NCI-H2081 (cell line): ENCODE data around the gene SYCP2L.
"Not testable (repeated sequence)": the region's sequence is repeated elsewhere in the genome, so short reads cannot be mapped to it uniquely, and the experiment has no call there.

Experiments
- DNase-seq, 2 experiments: peaks; one replicate each; lab custom pipeline; 2025; lab: John Stamatoyannopoulos, UW

The SYCP2L gene

DNA sequence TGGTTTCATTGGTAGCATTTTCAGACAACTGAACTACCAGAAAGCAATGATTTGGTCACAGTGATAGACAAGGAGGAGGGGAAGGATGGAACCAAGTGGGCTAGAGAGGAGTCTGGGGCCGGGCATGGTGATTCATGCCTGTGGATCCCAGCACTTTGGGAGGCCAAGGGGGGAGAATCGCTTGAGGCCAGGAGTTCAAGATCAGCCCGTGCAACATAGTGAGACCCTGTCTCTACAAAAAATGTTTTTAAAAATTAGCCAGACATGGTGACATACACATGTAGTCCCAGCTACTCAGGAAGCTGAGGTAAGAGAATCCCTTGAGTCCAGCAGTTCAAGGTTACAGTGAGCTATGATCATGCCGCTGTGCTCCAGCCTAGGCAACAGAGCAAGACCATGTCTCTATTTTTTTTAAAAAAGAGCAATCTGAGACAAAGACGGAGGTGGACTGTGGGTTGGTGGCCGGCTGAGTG, 70.6 kb downstream of the SYCP2L start:
- DNase-seq = no peak

DNA sequence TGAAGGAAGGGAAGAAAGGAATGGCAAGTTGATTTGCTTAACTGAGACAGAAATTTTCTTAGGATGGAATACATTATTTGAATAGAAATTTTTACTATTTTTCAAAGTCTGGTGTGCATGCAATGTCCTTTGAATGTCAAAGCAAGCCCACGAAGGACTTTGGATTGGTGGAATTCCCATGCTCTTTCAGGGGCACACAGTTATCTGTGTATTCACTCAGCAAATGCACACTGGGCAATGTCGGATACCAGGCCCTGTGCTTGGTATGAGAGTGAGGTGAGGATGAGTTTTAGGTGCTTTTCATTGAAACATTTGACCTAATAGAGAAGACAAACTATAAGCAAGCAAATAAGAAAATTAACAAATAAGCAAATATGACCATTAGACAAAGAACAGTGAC, 73.3 kb downstream of the SYCP2L start:
- DNase-seq = no peak

DNA sequence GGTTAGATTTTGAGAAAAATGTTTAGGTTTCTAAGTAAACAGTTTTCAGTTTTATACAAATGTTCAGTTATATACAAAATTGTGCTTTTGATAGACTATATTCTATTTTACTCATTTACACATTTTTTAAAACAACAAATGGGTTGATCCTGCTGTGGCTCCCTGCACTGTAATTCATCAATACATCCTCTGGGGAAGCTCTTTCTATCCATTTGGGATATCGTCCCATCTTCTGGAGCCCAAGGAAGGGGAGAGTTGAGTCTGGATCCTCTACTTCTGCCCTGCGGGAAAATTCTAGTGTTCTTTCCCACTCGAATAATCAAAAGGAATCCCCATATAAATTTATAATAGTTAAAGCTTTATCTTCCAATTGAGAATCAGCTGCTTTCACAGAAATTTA, 75.0 kb downstream of the SYCP2L start:
- no peak for DNase-seq

DNA sequence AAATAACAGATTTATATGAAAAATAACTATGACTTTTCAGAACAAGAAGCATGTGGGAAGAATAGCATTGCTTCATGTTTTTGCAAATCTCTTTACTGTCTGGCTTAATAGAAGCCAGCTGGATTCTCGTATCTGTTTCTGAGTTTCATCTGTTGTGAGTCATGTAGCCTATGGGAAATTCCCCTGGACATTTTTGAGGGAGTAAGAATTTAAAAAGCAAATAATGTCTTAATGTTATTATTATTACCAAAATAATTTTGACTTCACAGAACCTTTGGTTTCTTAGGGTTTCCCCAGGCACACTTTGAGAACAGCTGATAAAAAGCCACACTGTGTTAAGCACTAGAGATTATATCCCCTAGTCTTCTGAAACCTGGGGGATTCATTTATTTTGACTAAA, 75.8 kb downstream of the SYCP2L start:
- DNase-seq = no peak

- DNase-seq = no peak
These were observed 76.3 kb downstream of the SYCP2L start for GRCh38 chr6:10963113-10963512.

DNA sequence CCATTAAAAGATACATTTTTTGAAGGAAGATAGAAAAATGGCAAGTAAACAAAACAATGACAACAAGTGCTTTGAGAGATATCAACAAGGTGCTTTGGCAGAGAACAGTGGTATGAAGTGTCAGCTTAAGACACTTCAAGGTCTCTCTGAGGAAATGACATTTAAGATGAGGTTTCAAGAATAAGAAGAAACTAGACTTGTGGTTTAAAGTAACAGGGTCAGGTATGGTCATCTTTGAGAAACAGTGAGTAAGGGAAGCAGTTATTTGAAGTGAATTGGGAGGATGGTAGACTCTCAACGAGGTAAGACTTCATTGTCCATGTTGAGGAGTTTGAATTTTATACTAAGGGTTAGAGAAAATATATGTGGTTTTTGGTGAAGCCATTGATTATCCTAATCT, 77.8 kb downstream of the SYCP2L start:
- DNase-seq = no peak

DNA sequence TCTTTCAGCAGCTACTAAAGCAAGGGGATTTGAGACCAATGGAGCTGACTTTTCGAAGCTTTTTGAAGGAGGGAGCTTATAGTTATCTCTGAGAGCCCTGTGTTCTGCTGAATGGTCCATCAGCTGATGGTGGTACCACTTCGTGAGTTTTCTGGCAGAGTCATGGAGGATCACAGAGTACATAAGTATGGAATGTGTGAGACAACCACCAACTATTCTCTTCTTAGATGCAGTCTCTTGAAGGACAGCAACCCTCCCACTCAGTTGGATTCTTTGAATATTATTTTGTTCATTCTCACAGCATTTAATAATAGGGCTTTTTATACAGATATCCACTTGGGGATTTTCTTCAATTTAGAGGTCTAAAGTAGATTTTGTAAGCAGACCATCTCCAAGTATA, 81.9 kb downstream of the SYCP2L start:
- DNase-seq = no peak

DNA sequence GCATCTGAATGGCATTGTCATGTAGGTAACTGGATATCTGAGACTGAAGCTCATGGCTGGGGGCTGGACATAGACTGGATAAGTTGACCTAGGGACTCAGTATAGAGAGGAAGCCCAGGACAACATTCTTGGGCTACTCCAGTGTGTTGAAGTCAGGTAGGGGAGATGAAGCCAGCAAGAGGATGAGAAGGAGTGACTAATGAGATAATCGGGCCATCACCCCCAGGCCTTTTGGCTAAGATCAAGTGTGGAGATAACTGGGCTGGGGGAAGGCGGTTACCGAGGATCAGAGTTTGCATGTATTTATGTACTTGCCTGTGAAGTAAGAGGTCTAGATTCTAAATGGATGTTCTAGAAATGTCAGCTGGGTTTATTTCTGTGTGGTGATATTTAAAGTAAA, 83.9 kb downstream of the SYCP2L start:
- DNase-seq = no peak

- DNase-seq = no peak
These were observed 85.3 kb downstream of the SYCP2L start for GRCh38 chr6:10972196-10972595.

DNA sequence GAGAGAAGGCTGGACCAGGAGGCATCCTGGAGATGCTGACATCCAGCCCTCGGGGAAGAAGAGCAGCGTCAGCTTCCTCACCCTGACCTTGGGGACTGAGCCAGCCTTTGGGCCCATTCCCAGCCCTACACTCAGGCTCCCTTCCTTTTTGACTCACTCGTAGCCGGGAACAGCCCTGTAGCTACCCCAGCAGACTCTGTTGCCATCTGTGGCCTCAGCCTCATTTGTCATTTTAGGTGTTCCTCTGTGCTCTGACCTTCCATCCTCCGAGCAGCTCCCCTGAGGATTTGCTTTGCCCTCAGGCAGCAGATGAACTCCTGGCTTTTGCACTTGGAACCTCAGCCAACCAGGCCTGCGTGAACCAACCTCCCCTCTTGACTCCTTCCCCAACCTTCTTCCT, 89.7 kb downstream of the SYCP2L start:
- no peak for DNase-seq

DNA sequence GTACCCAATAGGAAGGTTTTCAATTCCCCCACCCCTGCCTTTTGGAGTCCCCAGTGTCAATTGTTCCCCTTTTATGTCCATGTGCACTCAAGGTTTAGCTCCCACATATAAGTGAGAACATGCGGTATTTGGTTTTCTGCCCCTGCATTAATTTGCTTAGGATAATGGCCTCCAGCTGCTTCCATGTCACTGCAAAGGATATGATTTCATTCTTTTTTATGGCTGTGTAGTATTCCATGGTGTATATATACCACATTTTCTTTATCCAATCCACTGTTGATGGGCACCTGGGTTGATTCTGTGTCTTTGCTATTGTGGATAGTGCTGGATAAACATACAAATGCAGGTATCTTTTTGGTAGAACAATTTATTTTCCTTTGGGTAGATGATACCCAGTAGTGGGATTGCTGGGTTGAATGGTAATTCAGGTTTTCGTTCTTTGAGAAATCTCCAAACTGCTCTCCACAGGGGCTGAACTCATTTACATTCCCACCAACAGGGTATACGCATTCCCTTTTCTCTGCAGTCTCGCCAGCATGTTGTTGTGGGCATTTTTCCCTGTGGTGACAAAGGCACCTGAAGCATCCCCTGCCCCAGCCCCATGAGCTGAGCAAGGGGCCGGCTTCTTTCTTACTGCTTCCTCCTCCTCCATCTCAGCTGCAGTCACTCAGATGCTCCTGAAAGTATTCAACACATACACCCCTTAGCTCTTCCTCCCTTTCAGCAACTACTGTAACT, 90.5 kb downstream of the SYCP2L start:
- DNase-seq = no peak

- no peak for DNase-seq
These were observed 92.8 kb downstream of the SYCP2L start for GRCh38 chr6:10979603-10980002.

DNA sequence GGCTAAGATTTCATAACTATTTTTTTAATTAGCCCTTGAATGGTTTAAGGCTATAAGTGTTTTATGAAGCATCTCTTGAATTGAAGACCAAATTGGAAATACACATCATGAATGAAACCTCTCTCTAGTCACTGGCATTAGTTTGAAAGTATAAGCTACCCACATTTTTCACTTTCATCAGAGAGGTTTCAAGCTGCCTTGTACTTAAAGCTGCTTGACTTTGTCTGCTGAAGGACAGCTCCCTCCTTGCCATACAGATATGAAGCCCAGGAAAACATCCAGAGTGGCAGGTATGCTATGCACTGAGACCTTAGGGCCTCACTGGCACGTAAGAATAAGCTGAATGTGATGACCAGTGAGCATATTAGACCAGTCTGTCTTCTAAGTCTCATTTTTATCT, 94.6 kb downstream of the SYCP2L start:
- DNase-seq = no peak

- not testable (repeated sequence) for DNase-seq
These were observed 98.1 kb downstream of the SYCP2L start for GRCh38 chr6:10984959-10985358.

- no peak for DNase-seq
These were observed 102.7 kb downstream of the SYCP2L start for GRCh38 chr6:10989587-10989986.

DNA sequence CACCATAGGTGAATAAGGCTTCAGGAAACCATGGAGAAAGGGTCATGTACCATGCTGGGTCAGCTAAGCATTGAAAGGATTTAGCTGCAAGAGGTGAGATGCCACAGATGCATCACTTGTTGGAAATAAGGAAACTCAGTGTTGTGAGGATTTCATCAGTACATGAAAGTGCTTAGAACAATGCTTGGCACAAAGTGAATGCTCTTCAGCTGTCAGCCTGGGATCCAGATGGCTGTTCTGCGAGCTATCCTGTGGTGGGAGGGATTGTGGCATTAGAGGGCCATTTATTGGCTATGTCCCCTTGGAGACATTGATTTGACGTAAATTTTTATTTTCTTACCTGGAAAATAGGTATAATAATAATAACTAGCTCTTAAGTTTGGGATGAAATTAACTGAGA, 104.3 kb downstream of the SYCP2L start:
- DNase-seq = no peak

GRCh38 chr6:10993896-10994295, 107.0 kb downstream of the SYCP2L start:
- DNase-seq = no peak

- DNase-seq = no peak
These were observed 108.4 kb downstream of the SYCP2L start for GRCh38 chr6:10995114-10995707.

GRCh38 chr6:10999994-11000393, 113.1 kb downstream of the SYCP2L start:
- DNase-seq = no peak

- no peak for DNase-seq
These were observed 115.3 kb downstream of the SYCP2L start for GRCh38 chr6:11002176-11002575.

DNA sequence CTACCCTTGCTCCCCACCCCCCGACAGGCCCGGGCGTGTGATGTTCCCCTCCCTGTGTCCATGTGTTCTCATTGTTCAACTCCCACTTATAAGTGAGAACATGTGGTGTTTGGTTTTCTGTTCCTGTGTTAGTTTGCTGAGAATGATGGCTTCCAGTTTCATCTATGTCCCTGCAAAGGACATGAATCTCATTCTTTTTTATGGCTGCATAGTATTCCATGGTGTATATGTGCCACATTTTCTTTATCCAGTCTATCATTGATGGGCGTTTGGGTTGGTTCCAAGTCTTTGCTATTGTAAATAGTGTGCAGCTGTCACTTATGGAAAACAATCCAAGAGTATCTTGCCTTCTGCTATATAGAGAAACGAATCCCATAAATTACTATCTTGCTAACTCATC, 116.4 kb downstream of the SYCP2L start:
- DNase-seq = not testable (repeated sequence)

DNA sequence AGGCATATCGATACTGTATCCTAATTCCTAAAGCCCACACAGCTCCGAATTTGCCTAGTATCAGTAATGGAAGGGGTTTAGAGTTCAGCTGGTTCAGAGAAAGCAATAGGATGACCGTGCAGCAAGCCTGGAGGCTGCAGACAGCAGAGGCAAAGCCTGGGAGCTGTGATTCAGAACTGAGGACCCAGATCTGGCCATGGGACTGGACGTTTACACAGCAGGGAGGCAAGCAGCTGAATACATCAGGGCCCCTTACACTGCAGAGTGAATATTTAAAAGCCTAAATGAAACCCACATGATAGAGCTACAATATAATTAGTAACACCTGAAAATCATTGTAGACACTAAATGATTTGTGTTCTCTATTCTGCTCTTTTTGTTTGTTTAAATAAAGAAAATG, 119.2 kb downstream of the SYCP2L start:
- DNase-seq = peak; percentile 65 to 87

- DNase-seq = no peak
These were observed 121.1 kb downstream of the SYCP2L start for GRCh38 chr6:11007715-11008608.
